GM19025 (cell line): Measurements from ENCODE around the gene SIRT2.

ENCODE experiments used
- ATAC-seq: cut with Tn5 transposase; IDR thresholded peaks from one replicate; pipeline ENCODE4 v1.9.1; 2021; ENCODE audit warnings: mild to moderate bottlenecking, low read depth, moderate library complexity; ENCODE audit not compliant: unreplicated experiment

Gene SIRT2

GRCh38 chr19:38848299-38849146, 50.9 kb downstream of the SIRT2 start:
- ATAC-seq = no peak

- no peak for ATAC-seq
These were observed 53.3 kb downstream of the SIRT2 start for GRCh38 chr19:38846097-38846496.

GRCh38 chr19:38845374-38846024, 53.9 kb downstream of the SIRT2 start:
- ATAC-seq = no peak

- no peak for ATAC-seq
These were observed 55.2 kb downstream of the SIRT2 start for GRCh38 chr19:38844093-38844686.

- ATAC-seq = no peak
These were observed 56.2 kb downstream of the SIRT2 start for GRCh38 chr19:38843175-38843758.

- ATAC-seq = no peak
These were observed 56.8 kb downstream of the SIRT2 start for GRCh38 chr19:38842439-38843174.

GRCh38 chr19:38841787-38842438, 57.5 kb downstream of the SIRT2 start:
- ATAC-seq = no peak

- ATAC-seq = no peak
These were observed 58.1 kb downstream of the SIRT2 start for GRCh38 chr19:38841180-38841766.

- no peak for ATAC-seq
These were observed 58.8 kb downstream of the SIRT2 start for GRCh38 chr19:38840583-38840968.

- ATAC-seq = no peak
These were observed 59.4 kb downstream of the SIRT2 start for GRCh38 chr19:38839816-38840582.

GRCh38 chr19:38838986-38839761, 60.2 kb downstream of the SIRT2 start:
- ATAC-seq = no peak

- ATAC-seq = no peak
These were observed 61.0 kb downstream of the SIRT2 start for GRCh38 chr19:38838208-38838985.

GRCh38 chr19:38837656-38838121, 61.7 kb downstream of the SIRT2 start:
- no peak for ATAC-seq

- ATAC-seq = no peak
These were observed 62.3 kb downstream of the SIRT2 start for GRCh38 chr19:38836983-38837626.

GRCh38 chr19:38836159-38836982, 63.0 kb downstream of the SIRT2 start:
- no peak for ATAC-seq

- ATAC-seq = no peak
These were observed 64.8 kb downstream of the SIRT2 start for GRCh38 chr19:38834590-38834989.
